ENCODE measurements around the gene PLSCR1.

DNA sequence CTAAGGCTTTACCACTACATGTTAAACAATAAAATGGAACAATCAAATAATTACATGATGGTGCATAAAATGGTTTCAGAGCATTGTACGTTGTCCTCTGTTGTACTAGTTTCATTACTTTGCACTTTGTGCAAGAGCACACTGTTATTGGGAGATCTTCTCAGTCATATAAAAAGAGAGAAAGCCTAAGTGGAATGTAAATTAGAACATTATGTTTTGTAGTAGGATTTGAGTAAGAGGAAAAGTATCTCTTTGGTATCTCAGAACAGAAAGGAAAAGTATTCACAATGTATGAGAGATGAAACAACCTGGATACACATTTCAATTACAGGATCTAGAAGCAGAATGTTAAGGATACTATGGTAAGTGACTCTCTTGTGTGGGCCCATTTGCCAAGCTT is 48.2 kb downstream of the PLSCR1 start:
- TF ChIP-seq ZNF274 (IDR thresholded peaks at IDR 0.05; ENCODE audit: low read depth, low read length) = no peak
- no peak for TF ChIP-seq YY1 (IDR thresholded peaks at IDR 0.05; ENCODE audit: insufficient read depth, insufficient read length)
- TF ChIP-seq SUZ12 (IDR thresholded peaks at IDR 0.05; ENCODE audit: extremely low read depth, insufficient read depth, insufficient read length) = no peak

Measured in NT2/D1 (cell line).